SIG-M5 treated with dmso at 0.1 percent for 504 hours (cell line): ENCODE measurements around the gene SMYD2.

Experiments
- DNase-seq: peaks from one replicate; lab custom pipeline; 2025; ENCODE audit not compliant: unreplicated experiment; lab: John Stamatoyannopoulos, UW

Gene SMYD2

DNA sequence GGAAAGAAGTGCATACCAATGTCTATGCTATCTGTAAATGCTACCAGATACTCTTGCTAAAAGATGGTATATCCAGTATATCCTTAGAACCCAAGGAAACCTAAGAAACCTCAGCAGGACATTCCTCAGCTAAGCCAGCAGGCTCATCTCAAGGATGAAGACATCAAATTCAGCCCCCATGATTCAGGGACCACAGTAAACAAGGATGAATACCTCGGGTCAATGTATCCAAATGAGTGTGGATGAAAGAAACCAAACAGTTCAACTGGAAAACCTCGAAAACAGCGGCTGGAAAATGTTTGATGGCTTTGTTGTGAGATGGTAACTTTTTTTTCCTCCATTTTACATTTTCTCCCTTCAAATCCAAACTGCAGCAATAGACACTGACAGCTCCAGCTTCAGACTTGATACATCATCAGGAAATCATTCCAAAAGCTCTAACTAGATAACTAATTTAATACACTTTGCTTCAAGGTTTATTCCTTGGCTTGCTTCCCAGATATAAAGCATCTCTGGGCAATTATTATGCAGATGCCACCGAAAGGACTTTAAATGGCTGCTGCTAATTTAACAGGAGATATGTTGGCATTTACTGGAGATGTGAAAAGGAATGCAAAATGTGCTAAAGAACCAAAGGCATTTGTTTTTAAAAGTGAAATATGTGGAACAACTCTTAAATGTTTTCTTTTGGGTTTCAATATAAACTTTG is 73.6 kb downstream of the SMYD2 start:
- no peak for DNase-seq

DNA sequence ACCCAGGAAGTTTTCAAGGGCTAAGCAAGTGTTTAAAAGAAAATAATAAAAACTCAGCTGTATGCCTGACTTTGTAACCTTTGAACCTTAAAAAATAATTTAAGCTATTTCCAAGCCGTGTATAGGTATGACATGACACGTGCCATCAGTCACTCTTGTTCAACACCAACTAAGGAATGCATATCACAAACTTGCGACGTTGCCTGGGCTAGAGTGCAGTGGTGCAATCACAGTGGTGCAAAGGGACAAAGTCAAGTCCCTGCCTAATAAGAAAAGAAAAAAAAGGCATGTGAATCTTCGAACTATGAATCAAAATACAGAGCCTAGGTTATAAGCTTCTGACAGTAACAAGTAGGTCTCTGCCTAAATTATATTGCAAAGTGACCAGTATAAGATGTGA is 79.2 kb downstream of the SMYD2 start:
- DNase-seq: no peak

DNA sequence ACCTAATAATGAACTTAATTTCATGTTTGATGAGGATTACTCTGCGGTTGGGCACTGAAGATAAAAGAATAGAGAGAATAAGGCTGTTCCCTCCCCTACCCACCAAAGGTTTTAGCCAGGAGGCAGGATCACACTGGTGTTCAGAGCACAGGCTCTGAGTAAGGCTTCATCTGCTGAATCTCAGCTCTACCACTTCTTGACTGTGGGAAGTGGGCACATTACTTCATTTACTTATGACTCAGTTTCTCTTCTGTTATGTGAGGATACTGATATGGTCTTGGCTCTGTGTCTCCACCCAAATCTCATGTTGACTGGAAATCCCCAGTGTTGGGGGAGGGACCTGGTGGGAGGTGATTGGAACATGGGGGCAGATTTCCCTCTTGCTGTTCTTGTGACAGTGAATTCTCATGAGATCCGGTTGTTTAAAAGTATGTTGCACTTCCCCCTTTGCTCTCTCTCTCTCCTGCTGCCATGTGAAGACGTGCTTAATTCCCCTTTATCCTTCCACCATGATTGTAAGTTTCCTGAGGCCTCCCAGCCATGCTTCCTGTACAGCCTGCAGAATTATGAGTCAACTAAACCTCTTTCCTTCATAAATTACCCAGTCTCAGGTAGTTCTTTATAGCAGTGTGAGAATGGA is 79.7 kb downstream of the SMYD2 start:
- DNase-seq: no peak

DNA sequence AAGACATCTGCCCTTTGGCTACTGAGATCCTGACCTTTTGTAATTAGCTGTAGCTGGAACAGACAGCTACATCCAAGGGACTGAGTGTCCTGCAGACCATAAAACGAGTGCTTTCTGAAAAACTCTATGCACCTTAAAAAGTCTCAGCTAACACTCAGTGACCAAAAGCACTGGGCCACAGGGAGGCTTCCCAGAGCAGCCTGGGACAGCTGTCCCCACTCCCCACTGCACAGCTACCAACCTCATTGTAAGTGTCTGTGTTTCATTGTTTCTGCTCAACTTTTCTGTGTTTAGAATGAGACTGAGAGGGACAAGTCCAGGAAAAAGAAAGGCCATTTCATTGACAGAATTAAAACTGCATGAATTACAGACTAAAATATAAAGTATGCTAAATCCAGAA is 80.7 kb downstream of the SMYD2 start:
- DNase-seq: no peak

DNA sequence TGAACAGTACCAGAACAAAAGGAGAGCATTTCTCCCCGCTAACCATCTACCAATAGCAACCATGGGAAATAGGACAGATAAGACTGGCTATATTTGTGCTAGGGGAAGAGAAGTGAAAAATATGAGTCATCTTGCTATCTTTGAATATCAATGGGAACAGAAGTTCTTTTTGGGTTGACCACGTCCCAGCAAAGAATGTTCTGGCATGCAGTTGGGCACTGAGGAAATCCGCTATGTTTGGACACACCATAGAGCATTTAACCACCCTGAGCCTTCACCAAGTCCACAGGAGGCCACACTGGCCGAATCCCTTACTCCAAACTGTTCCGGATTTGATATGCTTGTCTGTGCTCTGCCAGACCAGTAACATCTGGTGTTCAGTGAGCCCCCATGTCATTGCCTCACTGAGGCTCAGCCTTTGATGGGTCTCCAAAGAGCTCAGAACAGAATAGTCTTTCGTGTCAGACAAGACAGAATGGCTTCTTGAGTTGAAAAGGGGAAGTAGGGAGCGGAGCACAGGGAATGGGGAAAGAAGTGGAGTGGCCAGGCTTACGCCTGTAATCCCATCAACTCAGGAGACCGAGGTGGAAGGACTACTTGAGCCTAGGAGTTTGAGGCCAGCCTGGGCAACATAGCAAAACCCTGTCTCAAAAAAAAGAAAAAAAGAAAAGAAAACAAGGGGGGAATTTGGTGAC is 81.4 kb downstream of the SMYD2 start:
- DNase-seq: peak; percentile 84

DNA sequence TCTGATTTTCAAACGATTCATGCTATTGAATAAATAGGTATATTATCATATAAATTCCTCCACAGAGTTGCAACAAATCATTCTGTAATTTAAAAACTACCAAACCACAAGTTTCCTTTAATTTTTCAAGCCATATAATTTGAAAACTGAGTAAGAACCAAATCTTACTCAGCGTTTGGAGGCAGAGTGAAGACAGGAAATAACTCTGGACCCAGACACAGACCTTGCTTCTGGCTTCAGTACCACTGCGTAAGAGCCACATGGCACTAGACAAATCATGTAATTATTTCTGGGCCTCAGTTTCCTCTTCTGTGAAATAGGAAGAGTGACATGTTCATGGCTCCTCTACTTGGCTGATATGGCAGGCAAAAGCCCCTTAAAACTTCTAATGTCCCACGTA is 82.4 kb downstream of the SMYD2 start:
- DNase-seq: no peak

DNA sequence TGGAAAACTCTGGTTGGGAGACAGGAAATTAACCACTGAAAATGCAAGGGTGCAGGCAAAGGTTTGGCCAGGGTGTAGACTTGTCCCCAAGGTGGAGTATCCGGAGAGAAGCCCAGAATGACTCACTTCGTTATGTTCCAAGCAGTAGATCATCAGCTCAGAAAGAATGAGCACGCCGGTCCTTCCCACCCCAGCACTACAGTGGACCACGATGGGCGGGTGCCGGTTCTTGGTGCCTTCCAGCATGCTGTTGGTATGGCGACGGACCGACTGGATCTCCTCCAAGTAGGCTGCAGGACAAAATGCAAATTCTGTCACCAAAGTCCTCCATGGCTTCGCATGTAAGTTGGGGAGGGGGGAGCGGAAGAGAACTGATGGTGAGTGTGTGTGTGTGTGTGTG is 83.4 kb downstream of the SMYD2 start:
- no peak for DNase-seq

DNA sequence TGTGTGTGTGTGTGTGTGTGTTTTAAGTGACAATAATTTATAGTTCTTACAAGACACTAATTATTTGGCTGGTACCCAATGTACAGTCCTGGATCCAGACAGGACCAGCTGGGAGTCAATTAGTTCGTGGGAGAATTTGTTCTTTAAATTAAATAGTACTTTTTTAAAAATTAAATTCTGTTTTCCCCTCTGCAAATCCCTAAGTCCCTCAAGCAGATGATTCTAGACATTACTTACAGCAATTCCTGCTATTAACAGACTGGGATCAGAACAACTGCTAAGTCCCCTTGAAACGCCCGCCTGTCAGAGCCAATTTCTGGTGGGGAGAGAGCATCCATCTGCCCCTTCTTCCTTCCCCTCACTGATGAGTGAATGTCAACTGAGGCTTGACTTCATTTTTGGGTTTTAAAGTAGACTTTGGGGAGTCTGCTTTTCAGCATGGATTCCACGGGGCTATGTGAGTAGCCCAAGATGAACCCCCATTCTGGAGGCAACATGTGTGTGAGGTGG is 83.9 kb downstream of the SMYD2 start:
- no peak for DNase-seq

DNA sequence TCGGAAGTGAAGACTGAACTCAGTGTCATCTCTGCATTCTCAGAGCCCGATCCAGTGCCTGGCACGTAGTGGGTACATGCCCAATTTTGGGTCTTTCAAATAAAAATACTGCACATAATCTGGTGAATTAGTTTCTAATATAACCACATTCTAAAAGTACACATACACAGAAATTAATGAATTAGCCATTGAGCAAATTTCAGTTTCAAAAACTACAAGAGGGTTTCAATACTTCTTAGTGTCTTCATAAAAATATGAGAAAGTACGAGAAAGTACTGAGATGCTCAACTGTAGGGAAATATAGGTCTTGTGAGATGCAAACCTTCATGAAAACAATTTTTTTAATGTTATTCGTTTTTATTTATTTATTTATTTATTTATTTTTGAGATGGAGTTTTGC is 86.9 kb downstream of the SMYD2 start:
- no peak for DNase-seq

DNA sequence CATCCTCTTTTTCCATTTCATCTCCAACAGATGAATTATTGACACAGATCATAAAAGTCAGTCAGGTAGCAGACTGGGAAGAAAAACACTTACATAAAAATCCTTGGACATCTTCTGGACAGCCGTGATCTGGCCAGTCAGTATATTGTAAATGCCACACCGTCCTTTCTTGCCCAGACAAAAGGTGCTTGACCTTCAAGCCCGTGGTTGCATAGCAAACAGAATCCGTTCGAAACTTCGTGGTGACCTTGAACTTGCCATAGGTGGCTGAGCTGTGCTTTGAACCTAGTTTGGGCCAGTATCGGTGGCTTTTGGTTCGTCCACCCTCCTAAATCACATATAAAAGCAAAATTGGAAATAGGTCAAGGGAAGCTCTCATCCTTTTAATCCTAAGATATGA is 88.4 kb downstream of the SMYD2 start:
- DNase-seq: no peak

DNA sequence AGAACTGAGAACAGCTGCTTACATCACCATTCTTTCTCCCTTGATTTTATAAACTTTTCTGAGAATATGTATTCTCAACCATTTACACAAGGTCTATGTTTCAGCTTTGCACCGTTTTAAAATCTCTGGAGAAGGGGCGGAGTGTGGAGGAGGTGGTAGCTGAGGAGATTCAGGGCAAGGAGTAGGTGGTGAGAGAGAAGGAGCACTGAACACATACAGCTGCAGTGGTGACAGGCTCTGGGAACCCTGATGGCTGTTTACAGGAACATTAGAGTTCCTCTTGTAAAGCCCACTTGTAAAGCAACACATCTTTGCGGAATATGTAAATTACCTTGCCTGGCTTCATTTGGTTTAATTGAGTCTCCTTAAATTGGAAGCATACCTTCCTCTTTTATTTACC is 89.7 kb downstream of the SMYD2 start:
- no peak for DNase-seq

DNA sequence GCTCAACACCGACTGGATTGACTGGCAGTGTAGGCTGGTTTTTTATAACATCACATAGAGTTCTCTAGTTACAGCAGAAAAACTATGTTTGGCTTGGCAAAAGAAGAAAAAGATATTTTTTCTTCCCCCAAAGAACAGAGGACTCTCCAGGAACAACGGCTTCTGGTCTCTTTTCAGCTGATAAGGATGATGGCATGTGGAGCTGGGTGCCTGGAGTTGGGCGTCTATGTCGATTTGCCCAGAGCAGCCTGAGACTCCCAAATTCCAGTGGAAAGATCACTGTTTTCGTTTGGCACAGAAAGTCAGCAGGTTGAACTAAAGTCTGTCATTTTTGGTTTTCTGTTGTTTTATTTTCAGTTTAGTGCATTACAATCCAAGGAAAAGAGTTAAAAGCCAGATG is 91.1 kb downstream of the SMYD2 start:
- no peak for DNase-seq

DNA sequence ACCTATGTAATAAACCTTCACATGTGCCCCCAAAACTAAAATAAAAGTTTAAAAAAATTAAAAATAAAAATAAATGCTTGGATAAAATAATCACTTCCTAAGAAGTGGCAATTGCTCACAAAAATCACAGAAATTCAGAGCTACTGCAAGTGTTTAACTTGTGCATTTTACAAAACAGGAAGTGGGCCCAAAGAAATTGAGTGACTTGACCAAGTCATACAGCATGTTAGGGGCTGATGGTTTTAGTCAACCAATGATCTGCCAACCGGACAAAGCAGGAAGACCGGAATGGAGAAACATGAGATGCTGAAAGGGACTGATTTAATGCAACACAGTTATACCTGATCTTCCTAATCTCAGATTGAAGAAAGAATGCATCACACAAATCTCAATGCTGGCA is 96.5 kb downstream of the SMYD2 start:
- no peak for DNase-seq

DNA sequence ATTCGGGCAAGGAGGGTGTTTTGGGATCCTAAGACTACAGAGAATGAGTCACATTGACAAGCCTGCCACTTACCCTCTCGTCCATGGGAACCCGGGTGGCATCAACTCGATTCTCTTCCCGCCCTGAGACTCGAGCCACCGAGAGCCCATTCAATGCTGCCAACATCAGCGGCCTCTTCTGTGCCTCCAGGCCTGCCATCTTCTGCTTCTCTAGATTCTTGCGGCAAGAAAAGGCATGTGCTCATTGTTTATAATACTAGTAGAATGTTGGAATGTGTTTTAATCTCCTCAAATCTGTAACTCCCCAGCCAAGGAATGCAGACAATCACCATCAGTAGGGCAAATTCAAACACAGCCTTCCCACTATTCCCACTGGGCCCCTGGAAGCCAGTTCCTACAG is 96.9 kb downstream of the SMYD2 start:
- DNase-seq: no peak

DNA sequence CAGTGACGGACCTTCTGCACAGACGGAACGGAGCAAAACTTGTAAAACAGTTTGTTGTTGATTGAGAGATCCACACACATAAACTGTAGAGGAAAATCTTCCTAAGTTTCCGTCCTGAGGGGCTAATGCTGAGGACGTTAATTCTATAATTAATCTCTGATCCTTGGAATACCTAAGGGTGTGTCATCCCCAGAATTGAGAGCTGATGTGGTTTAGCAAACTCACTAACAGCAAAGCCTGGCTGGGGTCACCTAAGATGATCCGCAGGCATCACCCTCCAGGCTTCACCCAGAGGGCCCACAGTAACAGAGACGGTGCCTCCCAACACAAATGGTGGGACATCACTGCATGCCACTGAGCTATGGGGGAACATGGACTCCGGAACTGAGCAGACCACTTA is 97.5 kb downstream of the SMYD2 start:
- DNase-seq: no peak

DNA sequence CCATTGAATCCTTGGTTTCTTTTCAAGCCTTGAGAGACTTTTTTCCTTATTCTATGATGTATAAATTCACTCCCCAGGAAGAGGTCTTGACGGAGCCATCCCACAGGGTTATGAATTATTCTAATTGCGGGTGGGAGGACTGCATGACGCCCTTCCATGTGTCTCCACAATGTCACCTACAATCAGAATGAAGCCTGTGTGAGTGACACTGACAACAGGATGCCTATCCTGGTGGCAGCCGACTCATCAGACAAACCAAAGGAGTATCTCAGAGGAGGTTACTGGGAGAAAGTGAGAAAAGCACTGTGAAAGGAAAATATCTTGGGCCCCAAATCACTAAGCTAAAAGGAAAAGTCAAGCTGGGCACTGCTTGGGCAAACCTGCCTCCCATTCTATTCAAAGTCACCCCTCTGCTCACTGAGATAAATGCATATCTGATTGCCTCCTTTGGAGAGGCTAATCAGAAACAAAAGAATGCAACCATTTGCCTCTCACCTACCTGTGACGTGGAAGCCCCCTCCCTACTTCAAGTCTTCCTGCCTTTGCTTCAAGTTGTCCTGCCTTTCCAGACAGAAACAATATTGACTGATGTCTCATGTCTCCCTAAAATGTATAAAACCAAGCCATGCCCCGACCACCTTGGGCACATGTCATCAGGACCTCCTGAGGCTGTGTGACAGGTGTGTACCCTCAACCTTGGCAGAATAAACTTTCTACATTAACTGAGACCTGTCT is 98.4 kb downstream of the SMYD2 start:
- DNase-seq: no peak

DNA sequence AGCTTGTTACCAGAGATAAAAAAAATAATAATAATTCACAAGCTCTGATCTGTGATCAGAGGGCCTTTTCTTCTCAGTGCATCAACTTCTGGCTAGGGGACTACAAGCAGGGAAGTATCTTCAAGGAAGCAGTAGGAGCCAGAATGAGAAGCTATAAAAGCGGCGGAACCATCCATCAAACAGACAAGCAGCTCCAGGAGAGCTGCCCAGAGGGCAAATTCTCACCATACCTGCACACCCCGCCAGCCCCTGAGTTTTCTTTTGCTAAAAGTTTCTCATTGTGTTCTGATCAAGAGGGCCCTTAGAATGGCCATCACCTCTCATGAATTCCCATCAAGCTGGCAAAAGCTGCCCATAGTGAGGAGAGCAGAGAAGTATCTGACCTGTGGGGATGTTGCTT is 99.4 kb downstream of the SMYD2 start:
- DNase-seq: no peak

DNA sequence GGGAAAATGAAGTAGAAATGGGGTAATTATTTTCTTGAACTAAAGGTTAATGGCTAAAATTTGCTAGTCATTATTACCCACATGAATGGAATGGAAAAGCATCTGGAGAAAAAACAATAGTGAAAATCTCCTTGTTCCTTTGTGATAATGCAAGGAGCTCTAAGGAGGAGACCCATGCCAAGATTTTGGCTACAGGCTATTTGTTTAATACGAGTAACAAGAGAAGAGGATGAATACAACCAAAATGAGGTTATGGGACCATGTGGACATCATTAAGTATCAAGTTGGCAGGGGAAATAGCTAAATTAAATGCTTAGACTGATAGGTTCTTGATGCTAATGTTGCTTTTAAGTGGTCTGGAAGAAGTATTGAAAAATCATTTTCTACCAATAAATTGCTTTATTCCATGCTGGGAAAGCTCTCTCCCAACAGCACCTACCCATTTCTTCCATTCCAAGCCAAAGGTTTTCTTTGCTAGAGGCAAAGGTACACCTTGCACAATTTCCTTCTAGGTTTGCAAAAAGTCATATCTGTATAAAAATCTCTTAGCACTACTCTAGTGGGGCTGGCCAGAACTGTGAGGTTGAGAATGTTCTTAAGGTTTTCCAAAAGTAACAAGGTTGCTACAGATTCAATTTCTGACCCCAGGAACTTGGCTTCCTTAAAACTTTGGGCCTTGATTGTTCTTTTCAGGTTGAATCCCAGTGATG is 100.2 kb downstream of the SMYD2 start:
- DNase-seq: no peak

DNA sequence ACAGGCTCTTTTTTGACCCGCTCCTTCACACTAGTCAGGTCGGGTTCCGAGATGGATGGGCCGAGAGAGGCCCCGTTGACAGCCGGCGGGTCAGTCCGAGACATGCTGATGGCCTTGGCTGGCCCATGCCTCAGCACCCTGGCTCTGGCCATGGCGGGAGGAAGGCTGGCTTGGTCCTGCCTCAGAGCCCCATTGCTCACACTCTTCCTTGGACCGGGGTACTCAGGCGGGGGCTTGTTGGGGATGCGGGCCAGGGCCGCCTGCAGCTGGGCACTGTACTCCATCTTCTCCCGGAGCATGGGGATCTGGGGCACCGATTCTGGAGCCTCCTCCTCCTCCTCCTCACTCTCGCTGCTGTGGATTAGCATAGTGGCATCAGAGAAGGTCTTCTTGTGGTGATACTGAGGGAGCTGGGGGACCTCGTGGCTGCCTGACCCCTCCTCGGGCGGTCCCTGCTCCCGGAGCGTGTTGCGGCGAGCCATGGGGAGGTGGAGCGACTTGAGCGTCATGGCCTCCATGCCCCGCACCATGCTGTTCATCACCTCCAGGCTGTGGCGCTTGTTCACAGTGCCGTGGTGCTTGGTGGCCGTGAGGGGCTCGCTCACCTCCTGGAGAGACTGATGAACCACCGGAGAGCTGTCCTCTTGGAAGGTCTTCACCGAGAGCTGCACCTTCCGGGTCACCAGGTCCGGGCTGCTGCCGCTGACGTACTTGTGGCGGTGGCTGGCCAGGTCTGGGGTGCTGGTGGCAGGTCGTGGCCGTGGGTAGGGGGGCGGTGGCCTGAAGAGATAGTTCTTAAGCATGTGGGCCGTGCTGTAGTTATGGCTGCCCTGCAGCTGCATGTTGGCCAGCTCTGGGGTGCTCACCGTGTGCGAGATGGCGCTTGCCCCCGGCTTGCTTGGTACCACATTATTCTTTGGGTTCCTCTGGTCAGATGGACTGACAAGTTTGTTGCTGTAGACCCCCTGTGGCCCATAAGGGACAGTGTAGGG is 102.7 kb downstream of the SMYD2 start:
- DNase-seq: no peak
